ENCODE data around the gene MAP6D1. TPM values are rescaled to one million over a fixed set of nuclear protein-coding genes. Genes with fewer than 3 reads are reported as not detected.

MAP6D1 gene
- total RNA-seq, 1 experiment from 2014 or later, result 1.1 TPM

DNA sequence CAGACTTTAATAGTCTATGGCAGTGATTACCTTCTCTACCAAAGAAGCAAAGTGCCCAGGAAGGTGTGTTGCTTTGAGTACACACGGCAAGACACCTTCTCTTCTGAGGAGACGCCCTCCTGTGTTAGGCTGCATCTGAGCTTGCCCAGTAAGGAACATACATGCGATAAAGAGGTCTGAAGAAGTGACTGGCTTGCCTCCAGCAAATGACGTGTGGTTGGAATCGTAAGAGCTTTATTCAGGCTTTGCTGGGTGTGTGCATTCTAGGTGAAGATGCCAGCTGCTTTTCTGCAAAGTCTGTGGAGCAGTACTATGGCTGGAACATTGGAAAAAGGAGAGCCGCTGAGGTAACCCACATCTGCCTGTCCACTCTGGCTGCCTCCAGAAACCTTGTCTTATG, 22.4 kb downstream of the MAP6D1 start:
- H3K36me3 Mint-ChIP-seq (ENCODE audit: insufficient read depth, unreplicated experiment), result peaks cover 90% of the 10 kb centered on the region
- H3K4me1 Mint-ChIP-seq (ENCODE audit: insufficient read depth, unreplicated experiment), result no peaks in the 10 kb centered on the region
- POLR2A ChIA-PET, result interaction anchor here (0.6 kb wide), 1 partner anchor 9 kb away, joined by 3 read pairs; no protein-coding TSS in a partner anchor
- H3K27me3 Mint-ChIP-seq (ENCODE audit: insufficient read depth, unreplicated experiment), result no peaks in the 10 kb centered on the region
- intact Hi-C loops (cut with micrococcal nuclease), result no loop called here
- H3K4me3 Mint-ChIP-seq (ENCODE audit: unreplicated experiment), result no peak overlapping the region
- TF ChIP-seq, protein P1, sequence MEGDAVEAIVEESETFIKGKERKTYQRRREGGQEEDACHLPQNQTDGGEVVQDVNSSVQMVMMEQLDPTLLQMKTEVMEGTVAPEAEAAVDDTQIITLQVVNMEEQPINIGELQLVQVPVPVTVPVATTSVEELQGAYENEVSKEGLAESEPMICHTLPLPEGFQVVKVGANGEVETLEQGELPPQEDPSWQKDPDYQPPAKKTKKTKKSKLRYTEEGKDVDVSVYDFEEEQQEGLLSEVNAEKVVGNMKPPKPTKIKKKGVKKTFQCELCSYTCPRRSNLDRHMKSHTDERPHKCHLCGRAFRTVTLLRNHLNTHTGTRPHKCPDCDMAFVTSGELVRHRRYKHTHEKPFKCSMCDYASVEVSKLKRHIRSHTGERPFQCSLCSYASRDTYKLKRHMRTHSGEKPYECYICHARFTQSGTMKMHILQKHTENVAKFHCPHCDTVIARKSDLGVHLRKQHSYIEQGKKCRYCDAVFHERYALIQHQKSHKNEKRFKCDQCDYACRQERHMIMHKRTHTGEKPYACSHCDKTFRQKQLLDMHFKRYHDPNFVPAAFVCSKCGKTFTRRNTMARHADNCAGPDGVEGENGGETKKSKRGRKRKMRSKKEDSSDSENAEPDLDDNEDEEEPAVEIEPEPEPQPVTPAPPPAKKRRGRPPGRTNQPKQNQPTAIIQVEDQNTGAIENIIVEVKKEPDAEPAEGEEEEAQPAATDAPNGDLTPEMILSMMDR (IDR thresholded peaks at IDR 0.05; ENCODE audit: unreplicated experiment), result no peak
- H3K9me3 Mint-ChIP-seq (ENCODE audit: unreplicated experiment), result no peaks in the 10 kb centered on the region
- BruUV-seq (replicated peaks), result no TSS peak
- no peak overlapping the region for H3K27ac Mint-ChIP-seq (ENCODE audit: low read depth, unreplicated experiment)
- CTCF ChIA-PET, result no interaction called here
- DNase-seq (ENCODE audit: unreplicated experiment), result no peak

DNA sequence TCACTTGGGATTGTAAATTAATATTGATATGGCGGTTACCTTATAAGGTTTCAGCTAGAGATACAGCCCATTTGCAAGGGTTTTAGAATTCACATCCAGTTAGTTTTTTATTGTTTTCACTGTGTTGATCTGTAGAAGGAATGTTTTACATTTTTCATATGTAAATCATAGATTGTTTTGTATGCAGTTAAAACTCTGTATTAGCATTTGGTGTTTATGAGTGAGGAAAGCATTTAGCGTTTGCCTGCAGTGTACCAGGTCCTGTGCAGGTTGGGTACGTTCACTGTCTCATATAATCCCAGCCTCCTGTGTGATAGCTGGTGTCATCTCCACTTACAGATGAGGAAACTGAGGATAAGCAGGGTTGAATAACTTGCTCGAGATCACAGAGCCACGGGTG, 23.8 kb downstream of the MAP6D1 start:
- Mint-ChIP-seq H3K27ac (ENCODE audit: low read depth, unreplicated experiment) (no peak overlapping the region), H3K4me3 (ENCODE audit: unreplicated experiment) (no peak overlapping the region), H3K9me3 (ENCODE audit: unreplicated experiment) (no peaks in the 10 kb centered on the region), H3K4me1 (ENCODE audit: insufficient read depth, unreplicated experiment) (no peaks in the 10 kb centered on the region), H3K36me3 (ENCODE audit: insufficient read depth, unreplicated experiment) (peaks cover 87% of the 10 kb centered on the region), H3K27me3 (ENCODE audit: insufficient read depth, unreplicated experiment) (no peaks in the 10 kb centered on the region)
- ChIA-PET POLR2A (no interaction called here), CTCF (no interaction called here)
- TF ChIP-seq, protein P1 (IDR thresholded peaks at IDR 0.05; ENCODE audit: unreplicated experiment), result no peak
- intact Hi-C loops (cut with micrococcal nuclease), result no loop called here
- BruUV-seq (replicated peaks), result no TSS peak
- DNase-seq (ENCODE audit: unreplicated experiment), result no peak

DNA sequence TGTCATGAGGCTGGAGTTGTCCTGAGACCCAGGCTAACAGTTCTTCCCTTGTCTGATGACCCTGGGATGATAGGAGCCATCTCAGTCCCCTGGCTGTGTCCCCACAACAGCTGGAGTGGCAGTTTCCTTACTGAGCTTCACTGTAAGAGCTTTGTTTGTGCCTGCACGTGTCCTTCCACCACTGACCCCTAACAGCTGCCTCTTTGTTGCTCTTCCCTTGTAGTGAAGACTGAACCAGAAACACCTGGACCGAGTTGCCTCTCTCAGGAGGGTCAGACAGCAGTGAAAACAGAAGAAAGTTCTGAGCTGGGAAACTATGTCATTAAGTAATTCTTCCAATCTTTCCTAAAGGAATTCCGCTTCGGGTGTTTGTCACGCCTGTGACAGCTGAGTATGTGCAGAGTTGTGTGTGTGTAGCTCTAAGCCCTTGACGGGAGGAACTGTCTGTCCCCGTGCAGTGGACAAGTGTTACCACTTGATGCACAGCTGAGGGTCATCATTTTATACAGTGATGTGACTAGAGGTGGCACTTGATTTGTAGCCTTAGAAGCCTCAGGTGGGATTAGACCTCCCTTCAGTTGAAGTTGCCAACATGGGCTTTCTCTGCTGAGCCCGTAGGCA, 25.0 kb downstream of the MAP6D1 start:
- H3K36me3 Mint-ChIP-seq (ENCODE audit: insufficient read depth, unreplicated experiment), result peaks cover 88% of the 10 kb centered on the region
- H3K27me3 Mint-ChIP-seq (ENCODE audit: insufficient read depth, unreplicated experiment), result no peaks in the 10 kb centered on the region
- H3K9me3 Mint-ChIP-seq (ENCODE audit: unreplicated experiment), result no peaks in the 10 kb centered on the region
- DNase-seq (ENCODE audit: unreplicated experiment), result no peak
- POLR2A ChIA-PET, result interaction anchor here (0.9 kb wide), 1 partner anchor 25 kb away, joined by 3 read pairs; the partner anchor contains the start of gene MAP6D1
- no TSS peak for BruUV-seq (replicated peaks)
- H3K4me1 Mint-ChIP-seq (ENCODE audit: insufficient read depth, unreplicated experiment), result no peaks in the 10 kb centered on the region
- no peak overlapping the region for H3K27ac Mint-ChIP-seq (ENCODE audit: low read depth, unreplicated experiment)
- intact Hi-C loops (cut with micrococcal nuclease), result no loop called here
- H3K4me3 Mint-ChIP-seq (ENCODE audit: unreplicated experiment), result no peak overlapping the region
- CTCF ChIA-PET, result interaction anchor here (0.5 kb wide), 1 partner anchor 636 kb away, joined by 3 read pairs; no protein-coding TSS in a partner anchor
- TF ChIP-seq, protein P1 (IDR thresholded peaks at IDR 0.05; ENCODE audit: unreplicated experiment), result no peak

DNA sequence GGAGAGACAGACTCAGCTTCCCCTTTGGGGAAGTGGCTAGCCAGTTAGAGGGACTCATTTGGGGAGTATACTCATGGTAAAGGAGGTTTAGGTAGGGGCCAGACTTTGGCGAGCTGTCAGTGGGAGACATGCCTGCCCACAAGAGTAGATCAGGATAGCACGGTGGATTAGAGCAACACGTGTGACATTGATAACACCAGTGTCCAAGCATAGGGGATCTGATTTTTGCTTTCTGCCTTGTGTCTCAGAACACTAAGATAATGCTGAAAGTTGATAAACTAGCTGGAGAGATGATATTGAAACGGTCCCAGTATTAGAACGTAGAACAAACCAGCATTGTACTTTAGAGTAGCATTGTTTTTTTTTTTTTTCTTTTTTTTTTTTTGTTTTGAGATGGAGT, 25.9 kb downstream of the MAP6D1 start:
- H3K4me1 Mint-ChIP-seq (ENCODE audit: insufficient read depth, unreplicated experiment), result no peaks in the 10 kb centered on the region
- no TSS peak for BruUV-seq (replicated peaks)
- no peak overlapping the region for H3K27ac Mint-ChIP-seq (ENCODE audit: low read depth, unreplicated experiment)
- no peak overlapping the region for H3K4me3 Mint-ChIP-seq (ENCODE audit: unreplicated experiment)
- ChIA-PET POLR2A (no interaction called here), CTCF (interaction anchor here (0.6 kb wide), 1 partner anchor 12 kb away, joined by 3 read pairs; no protein-coding TSS in a partner anchor)
- peaks cover 82% of the 10 kb centered on the region for H3K36me3 Mint-ChIP-seq (ENCODE audit: insufficient read depth, unreplicated experiment)
- H3K27me3 Mint-ChIP-seq (ENCODE audit: insufficient read depth, unreplicated experiment), result no peaks in the 10 kb centered on the region
- H3K9me3 Mint-ChIP-seq (ENCODE audit: unreplicated experiment), result no peaks in the 10 kb centered on the region
- intact Hi-C loops (cut with micrococcal nuclease), result no loop called here
- TF ChIP-seq, protein P1 (IDR thresholded peaks at IDR 0.05; ENCODE audit: unreplicated experiment), result no peak
- no peak for DNase-seq (ENCODE audit: unreplicated experiment)
